GM19193 (cell line): ENCODE data around the gene TRERF1.

ENCODE experiments used
- POLR2A ChIP-seq: IDR thresholded peaks from 4 replicates; pipeline ENCODE4 v1.6.1; 2011; ENCODE audit not compliant: insufficient read depth, insufficient read length; ENCODE audit errors: extremely low read depth

The TRERF1 gene

GRCh38 chr6:42201382-42201781 lies 250.3 kb downstream of the TRERF1 start:
- no peak for TF ChIP-seq POLR2A

- no peak for TF ChIP-seq POLR2A
Measured at GRCh38 chr6:42200035-42200434, 251.7 kb downstream of the TRERF1 start.

- TF ChIP-seq POLR2A = no peak
Measured at GRCh38 chr6:42199106-42199981, 252.4 kb downstream of the TRERF1 start.

GRCh38 chr6:42197555-42198362 lies 254.0 kb downstream of the TRERF1 start:
- TF ChIP-seq POLR2A = no peak

- TF ChIP-seq POLR2A = no peak
Measured at GRCh38 chr6:42195415-42195814, 256.3 kb downstream of the TRERF1 start.

GRCh38 chr6:42194056-42194455 lies 257.7 kb downstream of the TRERF1 start:
- TF ChIP-seq POLR2A = no peak

- TF ChIP-seq POLR2A = no peak
Measured at GRCh38 chr6:42193491-42193894, 258.2 kb downstream of the TRERF1 start.

GRCh38 chr6:42190554-42191183 lies 261.1 kb downstream of the TRERF1 start:
- no peak for TF ChIP-seq POLR2A

- no peak for TF ChIP-seq POLR2A
Measured at GRCh38 chr6:42188406-42188805, 263.3 kb downstream of the TRERF1 start.

GRCh38 chr6:42185597-42185996 lies 266.1 kb downstream of the TRERF1 start:
- no peak for TF ChIP-seq POLR2A

GRCh38 chr6:42184475-42184874 lies 267.3 kb downstream of the TRERF1 start:
- no peak for TF ChIP-seq POLR2A

GRCh38 chr6:42182101-42182500 lies 269.6 kb downstream of the TRERF1 start:
- no peak for TF ChIP-seq POLR2A

- no peak for TF ChIP-seq POLR2A
Measured at GRCh38 chr6:42179945-42180313, 271.8 kb downstream of the TRERF1 start.

- TF ChIP-seq POLR2A = no peak
Measured at GRCh38 chr6:42179261-42179944, 272.3 kb downstream of the TRERF1 start.
